DMS79 (cell line): ENCODE measurements around the gene PCGF1.
"Not testable (repeated sequence)": the region's sequence is repeated elsewhere in the genome, so short reads cannot be mapped to it uniquely, and the experiment has no call there.

Experiments used
- DNase-seq: peaks from one replicate; lab custom pipeline; 2025; lab: John Stamatoyannopoulos, UW

Gene PCGF1

DNA sequence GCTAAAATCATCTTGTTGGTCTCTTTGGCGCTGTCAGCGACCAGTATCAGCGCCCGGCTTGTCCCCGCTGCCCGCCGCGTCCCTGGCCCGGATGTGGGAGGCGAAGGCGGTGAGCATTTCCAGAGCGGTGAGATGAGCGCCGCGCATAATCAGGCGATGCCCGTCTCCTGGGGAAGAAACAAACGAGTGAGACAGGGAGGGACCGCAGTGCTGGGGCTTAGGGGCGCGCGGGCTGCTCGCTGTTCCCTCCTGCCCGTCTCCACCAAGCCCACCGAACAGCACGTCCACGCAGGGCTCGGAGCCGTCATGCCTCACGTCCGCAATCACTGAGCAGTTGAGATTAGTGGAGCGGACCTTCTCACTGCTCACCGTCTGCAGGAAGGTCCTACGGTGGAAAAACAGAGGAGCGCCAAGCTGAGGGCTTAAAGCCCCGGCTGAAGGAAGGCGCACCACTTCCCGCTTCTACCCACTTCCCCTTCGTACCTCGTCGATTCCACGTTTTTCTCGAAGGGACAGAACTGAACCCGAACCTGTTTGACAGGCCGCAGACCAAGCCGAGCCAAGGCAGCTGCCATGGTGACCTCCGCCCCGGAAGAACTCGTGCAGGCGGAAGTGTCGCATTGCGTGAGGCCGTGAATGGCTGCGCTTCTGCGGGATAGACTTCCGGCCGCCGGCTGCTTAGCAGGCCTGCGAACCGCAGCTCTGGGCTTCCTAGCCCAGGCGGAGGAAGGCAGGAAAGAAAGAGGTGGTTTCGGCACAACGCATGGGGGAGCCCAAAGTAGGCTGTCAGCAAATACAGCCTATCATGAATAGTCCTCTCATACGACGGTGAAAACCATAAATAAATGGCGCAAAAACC is 35.2 kb downstream of the PCGF1 start, which contains the start of gene MRPL53:
Gene MRPL53 (minus strand): TSS at position 595 of the 859 bp plus-strand sequence. CDS start 20 bp downstream, at position 575.
- DNase-seq = peak; percentile 72

DNA sequence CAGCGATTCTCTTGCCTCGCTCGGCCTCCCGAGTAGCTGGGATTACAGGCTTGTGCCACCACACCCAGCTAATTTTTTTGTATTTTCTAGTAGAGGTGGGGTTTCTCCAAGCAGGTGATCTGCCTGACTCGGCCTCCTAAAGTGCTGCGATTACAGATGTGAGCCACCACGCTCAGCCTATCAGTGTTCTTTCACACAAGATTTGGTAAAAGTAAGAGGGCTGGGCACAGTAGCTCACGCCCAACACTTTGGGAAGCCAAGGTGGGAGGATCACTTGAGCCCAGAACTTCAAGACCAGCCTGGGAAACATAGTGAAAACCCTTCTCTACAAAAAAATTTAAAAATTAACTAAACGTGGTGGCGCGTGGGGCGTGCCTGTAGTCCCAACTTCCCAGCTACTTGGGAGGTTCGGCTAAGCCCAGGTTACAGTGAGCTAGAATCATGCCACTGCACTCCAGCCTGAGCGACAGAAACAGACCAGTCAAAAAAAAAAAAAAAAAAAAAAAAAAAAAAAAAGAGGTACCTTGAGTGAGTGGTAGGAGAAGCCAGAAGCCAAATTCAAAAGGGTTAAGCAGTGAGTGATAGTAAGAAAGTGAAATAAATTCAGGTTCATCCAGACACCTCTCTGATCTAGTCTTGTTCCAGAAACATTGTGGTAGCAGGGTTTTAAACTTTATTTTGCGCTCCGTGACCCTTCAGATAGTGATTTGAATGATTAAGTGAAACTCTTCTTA is 36.0 kb downstream of the PCGF1 start:
- DNase-seq = no peak

DNA sequence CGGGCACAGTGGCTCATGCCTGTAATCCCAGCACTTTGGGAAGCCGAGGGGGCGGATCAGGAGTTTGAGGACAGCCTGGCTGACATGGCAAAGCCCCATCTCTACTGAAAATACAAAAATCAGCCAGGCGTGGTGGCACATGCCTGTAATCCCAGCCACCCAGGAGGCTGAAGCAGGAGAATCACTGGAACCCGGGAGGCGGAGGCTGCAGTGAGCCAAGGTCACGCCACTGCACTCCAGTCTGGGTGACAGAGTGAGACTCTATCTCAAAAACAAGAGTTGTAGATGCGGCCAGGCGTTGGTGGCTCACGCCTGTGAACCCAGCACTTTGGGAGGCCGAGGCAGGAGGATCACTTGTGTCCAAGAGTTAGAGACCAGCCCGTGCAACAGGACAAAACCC is 36.8 kb downstream of the PCGF1 start:
- DNase-seq = not testable (repeated sequence)

DNA sequence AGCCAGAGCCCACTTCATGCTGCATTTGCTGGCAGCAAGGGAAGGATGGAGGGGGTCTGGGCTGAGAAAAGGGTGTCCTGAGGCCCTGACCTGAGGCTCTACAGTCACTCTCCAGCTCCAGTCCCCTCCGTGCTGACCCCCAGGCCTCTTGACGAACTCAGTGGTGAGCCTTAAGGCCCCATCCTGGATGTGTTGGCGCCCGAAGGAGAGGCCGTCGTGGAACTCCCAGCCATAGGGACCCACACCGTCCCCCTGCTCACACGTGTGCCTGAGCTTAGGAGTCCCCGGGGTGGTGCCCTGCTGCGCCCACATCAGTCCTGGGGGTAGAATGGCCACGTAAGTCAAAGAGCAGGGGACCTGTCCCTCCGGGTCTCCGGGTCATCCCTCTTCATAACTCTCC is 43.1 kb downstream of the PCGF1 start:
- no peak for DNase-seq

DNA sequence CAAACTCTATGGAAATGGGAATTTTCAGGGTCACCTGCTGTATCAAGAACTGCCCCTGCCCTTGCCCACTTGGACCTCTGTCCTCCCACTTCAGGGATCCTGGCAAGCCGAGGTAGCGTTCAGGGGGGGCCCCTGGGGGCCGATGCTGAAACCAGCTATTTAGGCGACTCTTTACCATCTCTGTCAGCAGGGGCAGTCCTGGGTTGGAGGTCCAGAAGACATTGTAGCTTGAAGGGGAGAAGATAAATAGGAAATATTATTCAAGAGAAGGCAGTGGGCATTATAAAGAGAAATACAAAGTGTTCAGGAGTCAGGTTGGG is 44.7 kb downstream of the PCGF1 start:
- no peak for DNase-seq

DNA sequence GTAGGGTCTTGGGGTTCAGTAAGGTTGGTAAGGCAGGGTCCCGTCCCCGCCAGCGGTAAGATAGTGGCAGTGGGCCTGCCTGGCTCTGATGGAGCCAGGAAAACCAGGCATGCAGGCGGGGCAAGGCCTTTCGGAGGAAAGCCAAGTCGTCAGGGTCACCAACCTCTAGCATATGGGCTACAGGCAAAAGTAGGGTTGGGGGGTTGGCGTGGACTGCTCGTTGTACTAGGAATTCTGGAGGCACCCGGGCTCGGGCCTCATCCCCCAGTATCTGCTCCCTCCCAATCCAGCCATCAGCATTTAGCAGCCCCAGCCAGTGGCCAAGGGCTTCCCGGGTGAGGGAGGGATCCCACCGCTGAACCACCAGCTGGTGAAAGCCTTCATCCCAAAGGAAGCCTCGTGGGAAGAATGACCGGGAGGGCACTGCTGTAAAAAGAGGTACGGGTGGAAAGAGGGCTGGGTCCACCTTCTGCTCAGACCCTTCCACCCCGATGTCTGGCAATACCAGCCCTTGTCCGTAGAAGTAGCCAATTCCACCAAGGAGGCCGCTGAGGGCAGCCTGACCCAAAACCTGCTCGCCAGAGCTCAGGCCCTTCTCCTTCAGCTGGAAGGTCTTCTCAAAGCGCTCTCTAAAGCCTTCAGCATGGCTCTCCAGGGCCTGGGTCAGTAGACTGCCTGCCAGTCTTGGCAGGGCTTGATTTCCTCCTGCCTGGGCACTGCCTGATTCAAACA is 45.3 kb downstream of the PCGF1 start:
- DNase-seq = no peak

DNA sequence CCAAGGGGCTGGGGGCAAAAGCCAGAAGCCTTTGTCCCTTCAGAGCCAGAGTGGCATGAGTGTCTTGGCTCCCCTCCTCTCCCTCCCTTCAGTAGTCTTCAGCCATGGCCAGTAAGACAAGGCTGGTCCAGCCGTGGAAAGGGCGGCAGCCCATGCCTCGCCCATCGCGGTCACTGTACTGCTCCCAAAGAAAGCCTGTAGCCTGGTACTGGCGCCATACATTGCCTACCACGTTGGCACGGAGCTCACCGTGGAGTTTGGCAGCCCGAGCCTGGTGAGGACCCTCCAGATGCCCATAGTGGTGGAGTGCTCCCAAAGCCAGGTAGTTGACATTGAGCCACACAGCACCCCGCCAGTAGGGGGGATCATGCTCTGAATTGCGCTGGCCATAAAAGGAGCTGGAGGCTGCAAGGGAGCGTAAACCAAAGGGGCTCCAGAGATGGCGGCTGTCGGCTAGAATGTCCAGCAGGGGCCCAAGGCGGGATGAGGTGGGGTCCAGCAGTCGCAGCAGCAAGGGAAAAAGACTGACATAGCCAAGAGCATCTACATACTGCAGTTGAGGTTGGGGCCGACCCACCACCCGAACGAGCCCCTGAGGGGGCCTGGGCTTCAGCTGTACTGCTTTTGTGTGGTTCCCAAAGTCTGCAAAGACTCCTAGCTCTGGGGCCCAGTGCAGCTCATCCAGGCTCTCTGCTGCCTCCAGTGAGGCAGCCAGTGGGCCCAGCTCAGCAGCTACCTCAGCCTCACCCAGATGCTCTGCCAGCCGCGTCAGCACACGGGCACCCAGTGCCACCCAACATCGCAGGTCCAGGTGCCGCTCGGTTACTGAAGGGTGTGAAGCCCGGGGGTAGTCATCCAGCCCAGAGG is 46.1 kb downstream of the PCGF1 start:
- no peak for DNase-seq

DNA sequence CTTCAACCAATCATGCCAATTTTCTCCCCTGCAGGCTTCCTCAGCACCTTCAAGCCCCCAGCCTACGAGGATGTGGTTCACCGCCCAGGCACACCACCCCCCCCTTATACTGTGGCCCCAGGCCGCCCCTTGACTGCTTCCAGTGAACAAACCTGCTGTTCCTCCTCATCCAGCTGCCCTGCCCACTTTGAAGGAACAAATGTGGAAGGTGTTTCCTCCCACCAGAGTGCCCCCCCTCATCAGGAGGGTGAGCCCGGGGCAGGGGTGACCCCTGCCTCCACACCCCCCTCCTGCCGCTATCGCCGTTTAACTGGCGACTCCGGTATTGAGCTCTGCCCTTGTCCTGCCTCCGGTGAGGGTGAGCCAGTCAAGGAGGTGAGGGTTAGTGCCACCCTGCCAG is 47.3 kb downstream of the PCGF1 start:
- DNase-seq = not testable (repeated sequence)

DNA sequence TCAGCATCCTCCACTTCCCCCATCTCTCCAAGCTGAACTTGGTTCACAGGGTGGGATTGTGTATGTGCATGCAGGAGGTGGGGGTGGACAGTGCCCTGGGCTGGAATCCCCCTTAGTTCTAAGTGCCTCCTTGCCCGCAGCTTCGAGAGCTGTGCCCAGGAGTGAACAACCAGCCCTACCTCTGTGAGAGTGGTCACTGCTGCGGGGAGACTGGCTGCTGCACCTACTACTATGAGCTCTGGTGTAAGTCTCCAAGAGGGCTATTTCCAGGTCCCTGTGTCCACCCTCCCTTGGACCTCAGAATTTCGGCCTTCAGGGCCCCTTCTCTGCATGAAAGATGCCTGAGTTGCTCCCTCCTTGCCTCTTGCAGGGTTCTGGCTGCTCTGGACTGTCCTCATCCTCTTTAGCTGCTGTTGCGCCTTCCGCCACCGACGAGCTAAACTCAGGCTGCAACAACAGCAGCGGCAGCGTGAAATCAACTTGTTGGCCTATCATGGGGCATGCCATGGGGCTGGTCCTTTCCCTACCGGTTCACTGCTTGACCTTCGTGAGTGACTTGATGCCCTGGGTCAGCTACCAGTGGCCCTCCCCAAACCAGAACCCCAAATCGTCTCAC is 47.9 kb downstream of the PCGF1 start:
- DNase-seq = not testable (repeated sequence)

DNA sequence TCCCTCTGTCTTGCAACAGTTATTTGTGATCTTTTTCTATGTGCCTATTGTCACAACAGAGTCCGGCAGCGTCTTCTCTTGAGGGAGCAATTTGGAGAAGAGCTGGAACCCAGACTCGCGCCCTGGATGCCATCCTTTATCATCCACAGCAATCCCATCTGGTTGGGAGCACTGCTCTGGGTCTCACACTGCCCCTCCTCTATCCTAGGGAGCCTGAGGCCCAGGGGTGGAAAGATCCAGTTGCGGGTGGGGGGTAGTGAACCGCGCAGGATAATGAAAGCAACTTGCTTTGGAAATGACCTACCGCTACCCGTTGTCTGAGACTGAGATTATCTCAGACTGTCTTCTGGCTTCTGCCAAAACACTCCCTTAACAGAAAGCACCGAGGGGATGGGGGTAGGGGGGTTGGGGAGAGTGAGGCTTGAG is 48.5 kb downstream of the PCGF1 start:
- DNase-seq = no peak

DNA sequence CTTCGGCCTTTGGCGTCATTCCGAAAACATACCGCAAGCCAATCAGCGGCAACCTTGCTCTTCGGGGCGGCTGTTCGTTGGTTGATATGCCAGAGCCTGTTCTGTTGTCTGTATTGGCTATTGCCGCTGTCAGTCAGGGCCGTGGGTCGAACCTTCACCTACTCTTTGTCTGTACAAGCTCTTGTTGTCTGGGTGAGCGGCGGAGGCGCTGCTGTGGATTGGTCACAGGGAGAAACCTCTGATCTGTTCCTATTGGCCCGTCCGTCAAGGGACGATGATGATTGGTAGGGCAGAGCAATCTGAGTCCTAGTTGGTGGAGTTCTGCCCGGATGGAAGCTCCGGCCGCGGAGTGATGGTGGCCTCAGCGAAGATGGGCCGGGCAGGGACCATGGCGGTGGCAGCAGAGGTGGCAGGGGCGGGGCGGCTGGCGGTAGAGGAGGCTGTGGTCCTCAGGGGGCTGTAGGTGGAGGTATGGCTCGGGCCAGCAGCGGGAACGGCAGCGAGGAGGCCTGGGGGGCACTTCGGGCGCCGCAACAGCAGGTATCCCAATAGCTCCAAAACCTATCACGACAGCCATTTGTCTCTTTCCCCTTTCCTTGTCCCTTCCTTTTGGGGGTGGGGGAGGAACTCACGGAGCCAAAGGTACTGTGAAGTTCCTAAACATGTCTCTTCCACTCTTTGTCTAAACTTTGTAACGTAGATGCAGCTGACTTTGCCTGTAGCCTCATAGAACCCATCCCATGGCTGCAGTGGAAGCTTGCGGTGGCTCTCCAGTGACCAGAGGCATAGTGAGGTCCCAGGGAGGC is 49.2 kb downstream of the PCGF1 start, which contains the start of gene WBP1:
Gene WBP1 (plus strand): TSS at position 307 of the 806 bp plus-strand sequence. CDS start 165 bp downstream, at position 472.
- peak; percentile 100 for DNase-seq

DNA sequence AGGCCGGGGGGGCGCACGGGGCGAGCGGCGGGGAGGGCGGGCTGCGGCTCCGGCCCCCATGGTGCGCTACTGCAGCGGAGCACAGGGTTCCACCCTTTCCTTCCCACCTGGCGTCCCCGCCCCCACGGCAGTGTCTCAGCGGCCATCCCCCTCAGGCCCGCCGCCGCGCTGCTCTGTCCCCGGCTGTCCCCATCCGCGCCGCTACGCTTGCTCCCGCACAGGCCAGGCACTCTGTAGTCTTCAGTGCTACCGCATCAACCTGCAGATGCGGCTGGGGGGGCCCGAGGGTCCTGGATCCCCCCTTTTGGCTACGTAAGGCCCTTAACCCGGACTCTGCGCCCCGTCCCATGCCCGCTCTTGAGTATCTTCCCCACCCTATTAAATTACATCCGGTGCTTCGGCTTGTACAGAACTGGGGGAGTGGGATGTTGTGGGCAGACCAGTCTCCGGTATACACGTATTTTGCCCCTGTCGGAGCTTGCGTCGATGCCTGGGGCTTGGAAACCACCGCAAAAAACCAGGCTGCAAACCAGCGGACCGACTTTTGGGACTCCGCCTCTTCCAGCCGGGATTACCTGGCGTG is 49.9 kb downstream of the PCGF1 start:
- peak; percentile 58 for DNase-seq

DNA sequence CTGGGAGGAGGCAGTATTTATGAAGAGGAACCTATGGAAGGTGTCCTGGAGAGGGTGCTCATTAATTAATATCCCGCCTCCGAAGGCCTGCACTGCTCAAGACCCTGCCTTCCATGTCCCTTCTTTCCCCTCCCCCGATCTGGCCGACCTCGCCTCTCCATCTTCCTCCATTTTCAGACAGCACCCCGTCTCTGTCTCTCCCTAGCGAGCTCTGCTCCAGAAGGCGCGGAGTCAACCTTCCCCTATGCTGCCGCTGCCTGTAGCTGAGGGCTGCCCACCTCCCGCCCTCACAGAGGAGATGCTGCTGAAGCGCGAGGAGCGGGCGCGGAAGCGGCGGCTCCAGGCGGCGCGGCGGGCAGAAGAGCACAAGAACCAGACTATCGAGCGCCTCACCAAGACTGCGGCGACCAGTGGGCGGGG is 50.4 kb downstream of the PCGF1 start:
- peak; percentile 58 for DNase-seq
